H1 (cell line): Measurements from ENCODE around the gene IGF2BP3. TPM values are rescaled to one million over a fixed set of nuclear protein-coding genes. Genes with fewer than 3 reads are reported as not detected.

Experiments
- CTCF ChIA-PET: fragments of 300-600 bp; sonication (Branson Sonifier 250); formaldehyde crosslinking; loops from one replicate; lab custom pipeline; 2021; ENCODE audit not compliant: partially characterized antibody; lab: Charles Lee
- POLR2A ChIA-PET: fragments of 300-600 bp; sonication (Branson Sonifier 250); formaldehyde crosslinking; loops from one replicate; lab custom pipeline; 2021; ENCODE audit warnings: inconsistent platforms; ENCODE audit not compliant: partially characterized antibody; lab: Charles Lee
- DNase-seq, 2 experiments: peaks; one replicate each; pipeline versions ENCODE4 v3.0.0 to v3.0.0-alpha.2; 2010 to 2022; ENCODE audit warnings: low spot score in 2 of 2, low read depth in 1 of 2, mixed read lengths in 1 of 2
- FAIRE-seq: peaks from 2 replicates; lab custom pipeline; 2011; peaks lifted over from hg19 to GRCh38; lab: Jason Lieb, UNC
- H2AFZ ChIP-seq: 2 replicates; pipeline ENCODE4 v1.8.1; 2012; ENCODE audit warnings: low read length, inconsistent platforms
- H2AK5ac ChIP-seq: 2 replicates; pipeline ENCODE4 v1.6.1; 2013; ENCODE audit warnings: low read depth, low read length
- H2BK120ac ChIP-seq: replicated peaks from 2 replicates; pipeline ENCODE3; 2013; ENCODE audit warnings: low read depth, low read length, inconsistent platforms
- H2BK12ac ChIP-seq: 2 replicates; pipeline ENCODE4 v1.6.1; 2013; ENCODE audit warnings: low read depth, low read length
- H2BK15ac ChIP-seq: 2 replicates; pipeline ENCODE4 v1.6.1; 2013; ENCODE audit warnings: low read length
- H2BK20ac ChIP-seq: 2 replicates; pipeline ENCODE4 v1.6.1; 2013; ENCODE audit warnings: low read length
- H2BK5ac ChIP-seq: 2 replicates; pipeline ENCODE4 v1.6.1; 2013; ENCODE audit warnings: low read depth, low read length
- H3K14ac ChIP-seq: 2 replicates; pipeline ENCODE4 v1.6.1; 2013; ENCODE audit warnings: inconsistent platforms; ENCODE audit not compliant: insufficient read length
- H3K18ac ChIP-seq: 2 replicates; pipeline ENCODE4 v1.6.1; 2013; ENCODE audit warnings: low read length; ENCODE audit errors: extremely low read depth
- H3K23ac ChIP-seq: 2 replicates; pipeline ENCODE4 v1.6.1; 2013; ENCODE audit warnings: inconsistent platforms; ENCODE audit not compliant: insufficient read length
- H3K23me2 ChIP-seq: 2 replicates; pipeline ENCODE4 v1.6.1; 2013; ENCODE audit warnings: low read depth, low read length
- H3K27ac ChIP-seq: 2 replicates; pipeline ENCODE4 v1.6.1; 2011; ENCODE audit warnings: low read depth, low read length, inconsistent platforms
- H3K27me3 ChIP-seq, 4 experiments: replicated peaks in 1 of 4; 1 replicate in 1 of 4; 2 replicates in 3 of 4; pipeline versions ENCODE4 v1.6.1 to v1.8.1; 2011 to 2013; ENCODE audit warnings: low read length in 3 of 4, mild to moderate bottlenecking in 3 of 4, inconsistent platforms in 2 of 4, mixed read lengths in 2 of 4, moderate library complexity in 1 of 4; ENCODE audit not compliant: control insufficient read depth in 3 of 4, insufficient read depth in 3 of 4; ENCODE audit errors: extremely low read depth in 1 of 4
- H3K36me3 ChIP-seq, 4 experiments: 2 replicates each; pipeline versions ENCODE4 v1.6.1 to v1.8.1; 2011 to 2013; ENCODE audit warnings: mild to moderate bottlenecking in 4 of 4, low read length in 3 of 4, moderate library complexity in 2 of 4, control low read depth in 1 of 4, inconsistent platforms in 1 of 4; ENCODE audit not compliant: insufficient read depth in 4 of 4, control insufficient read depth in 2 of 4
- H3K4ac ChIP-seq: replicated peaks from 2 replicates; pipeline ENCODE3; 2013; ENCODE audit warnings: low read length, low read depth, mixed read lengths, inconsistent platforms; ENCODE audit not compliant: insufficient read length
- H3K4me1 ChIP-seq, 4 experiments: replicated peaks in 1 of 4; 1 replicate in 1 of 4; 2 replicates in 3 of 4; pipeline versions ENCODE4 v1.6.1 to v1.8.1; 2011 to 2013; ENCODE audit warnings: low read length in 3 of 4, inconsistent platforms in 2 of 4, mixed read lengths in 1 of 4; ENCODE audit not compliant: insufficient read depth in 4 of 4, control insufficient read depth in 3 of 4
- H3K4me2 ChIP-seq, 2 experiments: 2 replicates each; pipeline versions ENCODE4 v1.6.1 to v1.8.1; 2011 to 2013; ENCODE audit warnings: low read depth in 2 of 2, low read length in 2 of 2, control low read depth in 1 of 2, inconsistent platforms in 1 of 2, mild to moderate bottlenecking in 1 of 2; ENCODE audit not compliant: insufficient read depth in 1 of 2
- H3K4me3 ChIP-seq, 4 experiments: fragments of 200-600, 300-600 bp in 1 of 4; sonication (generic), shearing (Covaris generic), sonication (Bioruptor Twin) in 1 of 4; 2 replicates each; pipeline versions ENCODE4 v1.5.1 to v1.8.1; 2011 to 2016; ENCODE audit warnings: low read length in 4 of 4, low read depth in 3 of 4, control low read depth in 2 of 4, inconsistent platforms in 2 of 4, mild to moderate bottlenecking in 2 of 4, mixed read lengths in 1 of 4, moderate library complexity in 1 of 4; ENCODE audit not compliant: insufficient read depth in 2 of 4; ENCODE audit errors: extremely low read depth in 1 of 4
- H3K56ac ChIP-seq: replicated peaks from 2 replicates; pipeline ENCODE3; 2013; ENCODE audit warnings: low read depth, mild to moderate bottlenecking, mixed read lengths, low read length, inconsistent platforms; ENCODE audit not compliant: insufficient read length
- H3K79me1 ChIP-seq: 2 replicates; pipeline ENCODE4 v1.6.1; 2013; ENCODE audit warnings: low read depth, low read length, control low read depth
- H3K79me2 ChIP-seq, 2 experiments: 2 replicates each; pipeline versions ENCODE4 v1.6.1 to v1.8.1; 2012 to 2013; ENCODE audit warnings: low read length in 2 of 2, mild to moderate bottlenecking in 2 of 2, inconsistent platforms in 1 of 2; ENCODE audit not compliant: insufficient read depth in 2 of 2, control insufficient read depth in 1 of 2
- H3K9ac ChIP-seq, 4 experiments: replicated peaks in 1 of 4; 1 replicate in 1 of 4; 2 replicates in 3 of 4; pipeline versions ENCODE4 v1.6.1 to v1.8.1; 2011 to 2013; ENCODE audit warnings: low read depth in 3 of 4, low read length in 3 of 4, control low read depth in 2 of 4, mild to moderate bottlenecking in 2 of 4, moderate library complexity in 2 of 4, inconsistent platforms in 1 of 4; ENCODE audit errors: extremely low read depth in 1 of 4
- H3K9me3 ChIP-seq, 2 experiments: 2 replicates each; pipeline versions ENCODE4 v1.6.1 to v1.8.1; 2012 to 2013; ENCODE audit warnings: mild to moderate bottlenecking in 2 of 2, moderate library complexity in 2 of 2, control low read depth in 1 of 2, inconsistent platforms in 1 of 2, low read depth in 1 of 2, low read length in 1 of 2, mixed read lengths in 1 of 2; ENCODE audit not compliant: insufficient read depth in 2 of 2
- H4K20me1 ChIP-seq, 2 experiments: replicated peaks in 1 of 2; 2 replicates each; pipeline versions ENCODE3 to v1.8.1; 2011 to 2013; ENCODE audit warnings: inconsistent platforms in 2 of 2, low read length in 2 of 2, mild to moderate bottlenecking in 1 of 2; ENCODE audit not compliant: insufficient read depth in 2 of 2, control insufficient read depth in 1 of 2
- H4K5ac ChIP-seq: 2 replicates; pipeline ENCODE4 v1.6.1; 2013; ENCODE audit warnings: low read length, low read depth, mixed read lengths, inconsistent platforms; ENCODE audit not compliant: insufficient read length
- H4K8ac ChIP-seq: 2 replicates; pipeline ENCODE4 v1.8.0; 2013; ENCODE audit warnings: mild to moderate bottlenecking, moderate library complexity, low read length, inconsistent platforms; ENCODE audit not compliant: insufficient read depth; ENCODE audit errors: extremely low read depth
- H4K91ac ChIP-seq: replicated peaks from 2 replicates; pipeline ENCODE3; 2013; ENCODE audit warnings: low read length, mixed read lengths, inconsistent platforms; ENCODE audit not compliant: insufficient read length
- EGR1 ChIP-seq: IDR thresholded peaks from 2 replicates; pipeline ENCODE4 v1.6.1; 2011; ENCODE audit warnings: low read depth, low read length, borderline replicate concordance
- SAP30 ChIP-seq: fragments of 300-600 bp; sonication (generic); IDR thresholded peaks from 2 replicates; pipeline ENCODE4 v1.7.1; 2012; ENCODE audit warnings: low read length, moderate library complexity, mild to moderate bottlenecking, inconsistent platforms; ENCODE audit not compliant: insufficient read depth, insufficient replicate concordance
- TEAD4 ChIP-seq: IDR thresholded peaks from 2 replicates; pipeline ENCODE4 v1.6.1; 2012; ENCODE audit warnings: low read depth, low read length, inconsistent platforms, mixed read lengths
- WGBS, 2 experiments: shearing (Covaris generic) in 1 of 2; methylation state at CpG; one replicate each; pipeline versions ENCODE4 v1.1.6 to v1.1.7; 2013 to 2015; ENCODE audit warnings: low lambda C conversion rate in 2 of 2, mixed read lengths in 2 of 2, inconsistent platforms in 1 of 2, low coverage in 1 of 2, missing lambda C conversion rate in 1 of 2; ENCODE audit not compliant: insufficient replicate concordance in 2 of 2, insufficient coverage in 1 of 2, insufficient read length in 1 of 2; ENCODE audit errors: extremely low coverage in 1 of 2, missing lambda C conversion rate in 1 of 2; 5-methylcytosine and 5-hydroxymethylcytosine counted together
- polyA plus RNA-seq, 7 experiments: library from polyadenylated mRNA; depleted of rRNA in 3 of 7; stranded (reverse) in 5 of 7; unstranded in 2 of 7; fragments of >200 nt in 5 of 7; fragments of 200-250 nt in 2 of 7; gene quantifications; 1 replicate in 5 of 7; 2 replicates in 1 of 7; 4 replicates in 1 of 7; pipeline versions ENCODE4 v1.2.1 to v1.2.3, GENCODE V29; 2011 to 2013; ENCODE audit warnings: missing spikeins in 2 of 7, mixed read lengths in 2 of 7
- total RNA-seq: library from RNA; stranded (reverse); fragmentation: NEBNext Ultra II Directional; extraction: Animal tissue kit (Norgen Biotek cat#: 25700); gene quantifications from 2 replicates; pipeline ENCODE4 v1.2.1, GENCODE V29; 2021
- TF ChIP-seq, protein P1 (sequence below), 3 experiments: IDR thresholded peaks; 1 replicate in 2 of 3; 2 replicates in 1 of 3; pipeline versions ENCODE4 v1.5.1 to v1.6.1; 2011; ENCODE audit warnings: low read length in 3 of 3, mild to moderate bottlenecking in 3 of 3, inconsistent platforms in 2 of 3, low read depth in 1 of 3, moderate library complexity in 1 of 3; ENCODE audit not compliant: insufficient read depth in 1 of 3; ENCODE audit errors: control extremely low read depth in 1 of 3

Gene IGF2BP3
- total and polyA plus RNA-seq, 2 of the 8 experiments (the other 6 are each of a cell fraction or from before 2014, with no cell fraction given) = 66.3 to 193 TPM

GRCh38 chr7:23298141-23298881, 172.0 kb downstream of the IGF2BP3 start:
- Histone ChIP-seq H4K91ac (no peak overlapping the region), H3K79me2 (peaks cover 9 to 30% of the 10 kb centered on the region in 2 experiments), H2BK15ac (0 out of 2 replicates have a peak overlapping the region, but pooled peaks have one; percentile 13), H3K4me1 (peaks cover 0 to 4% (median 2%) of the 10 kb centered on the region in 4 experiments; a peak in 3 of 7 replicates), H2BK5ac (no peak overlapping the region), H3K27ac (no peak overlapping the region), H3K9ac (no peak overlapping the region), H4K5ac (peak overlapping the region; percentile 33), H3K36me3 (peaks cover 4 to 12% (median 6%) of the 10 kb centered on the region in 4 experiments; a peak in 6 of 8 replicates), H3K4me3 (peak overlapping the region in 3 of 4 experiments; percentile 94 to 98 (median 95); a peak in 5 of 8 replicates), H3K79me1 (peaks cover 13% of the 10 kb centered on the region; the same call in 1 of the 2 replicates), H3K9me3 (no peaks in the 10 kb centered on the region), H3K23ac (no peak overlapping the region), H3K4me2 (peak overlapping the region; percentile 59 to 89; a peak in 2 of 4 replicates), H3K18ac (no peak overlapping the region; the same call in 1 of the 2 replicates), H2AK5ac (no peak overlapping the region), H4K20me1 (peaks cover 0 to 2% of the 10 kb centered on the region in 2 experiments), H3K23me2 (peaks cover 4% of the 10 kb centered on the region; the same call in 1 of the 2 replicates), H4K8ac (no peak overlapping the region), H2BK12ac (no peak overlapping the region), H2AFZ (peak overlapping the region; percentile 98; the same call in 1 of the 2 replicates), H3K4ac (no peak overlapping the region), H2BK20ac (no peak overlapping the region), H3K14ac (no peak overlapping the region), H3K27me3 (no peaks in the 10 kb centered on the region; a peak in 1 of 7 replicates), H2BK120ac (no peak overlapping the region), H3K56ac (no peak overlapping the region)
- TF ChIP-seq TEAD4 (no peak), SAP30 (no peak), EGR1 (no peak)
- TF ChIP-seq, protein P1, sequence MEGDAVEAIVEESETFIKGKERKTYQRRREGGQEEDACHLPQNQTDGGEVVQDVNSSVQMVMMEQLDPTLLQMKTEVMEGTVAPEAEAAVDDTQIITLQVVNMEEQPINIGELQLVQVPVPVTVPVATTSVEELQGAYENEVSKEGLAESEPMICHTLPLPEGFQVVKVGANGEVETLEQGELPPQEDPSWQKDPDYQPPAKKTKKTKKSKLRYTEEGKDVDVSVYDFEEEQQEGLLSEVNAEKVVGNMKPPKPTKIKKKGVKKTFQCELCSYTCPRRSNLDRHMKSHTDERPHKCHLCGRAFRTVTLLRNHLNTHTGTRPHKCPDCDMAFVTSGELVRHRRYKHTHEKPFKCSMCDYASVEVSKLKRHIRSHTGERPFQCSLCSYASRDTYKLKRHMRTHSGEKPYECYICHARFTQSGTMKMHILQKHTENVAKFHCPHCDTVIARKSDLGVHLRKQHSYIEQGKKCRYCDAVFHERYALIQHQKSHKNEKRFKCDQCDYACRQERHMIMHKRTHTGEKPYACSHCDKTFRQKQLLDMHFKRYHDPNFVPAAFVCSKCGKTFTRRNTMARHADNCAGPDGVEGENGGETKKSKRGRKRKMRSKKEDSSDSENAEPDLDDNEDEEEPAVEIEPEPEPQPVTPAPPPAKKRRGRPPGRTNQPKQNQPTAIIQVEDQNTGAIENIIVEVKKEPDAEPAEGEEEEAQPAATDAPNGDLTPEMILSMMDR (IDR thresholded peaks at IDR 0.05; ENCODE audit: control extremely low read depth in 1 of 3, insufficient read depth in 1 of 3, low read depth in 1 of 3, low read length in 3 of 3) = no peak
- WGBS, 2 experiments = 92% methylated on average over 7 of the region's 11 CpGs; no CpG with 5 or more reads in 1 of the 2 experiments
- ChIA-PET CTCF (interaction anchor here (0.9 to 1.8 kb wide), 7 partner anchors 16 to 25 kb away, joined by 3 to 8 read pairs (median 6); no protein-coding TSS in a partner anchor), POLR2A (interaction anchor here (0.6 to 2.7 kb wide), 11 partner anchors 9 to 242 kb away, joined by 3 to 9 read pairs (median 3); no protein-coding TSS in a partner anchor)
- DNase-seq (no peak), FAIRE-seq (no peak)
